Thoracic aorta (tissue), 2 donors: ENCODE measurements around the gene RRP15. TPM values are rescaled to one million over a fixed set of nuclear protein-coding genes. Genes with fewer than 3 reads are reported as not detected.

Experiments
- ATAC-seq: fragments of 150-250 bp; one replicate; pipeline ENCODE4 v1.8.0; 2017; ENCODE audit warnings: low read depth; ENCODE audit not compliant: insufficient number of reproducible peaks, low FRiP score
- DNase-seq: peaks from one replicate; pipeline ENCODE4 v3.0.0-alpha.2; 2020; ENCODE audit warnings: low spot score
- H3K27ac ChIP-seq, 2 donors: fragments of 200-600 bp; sonication (generic); 1 replicate in 1 of 2; 2 replicates in 1 of 2; pipeline ENCODE4 v1.5.1; 2016; ENCODE audit warnings: mild to moderate bottlenecking in 2 of 2, moderate library complexity in 2 of 2
- H3K27me3 ChIP-seq: fragments of 200-600 bp; sonication (generic); replicated peaks from 2 replicates; pipeline ENCODE4 v1.6.0; 2016; ENCODE audit warnings: mild to moderate bottlenecking; ENCODE audit not compliant: insufficient read depth
- H3K36me3 ChIP-seq: fragments of 200-600 bp; sonication (generic); one replicate; pipeline ENCODE4 v1.5.1; 2016
- H3K4me1 ChIP-seq, 2 donors: fragments of 200-600 bp; sonication (generic); 1 replicate in 1 of 2; 2 replicates in 1 of 2; pipeline versions ENCODE4 v1.5.1 to v1.6.0; 2016; ENCODE audit warnings: low read depth in 2 of 2, mild to moderate bottlenecking in 1 of 2; ENCODE audit not compliant: control insufficient read depth in 1 of 2
- H3K4me3 ChIP-seq: fragments of 200-600 bp; sonication (generic); 2 replicates; pipeline ENCODE4 v1.5.1; 2016; ENCODE audit warnings: mild to moderate bottlenecking
- H3K9me3 ChIP-seq: fragments of 200-600 bp; sonication (generic); 2 replicates; pipeline ENCODE4 v1.5.1; 2016
- total RNA-seq, 2 donors: library from RNA; depleted of rRNA; stranded (reverse); fragments of >200 nt; gene quantifications; one replicate each; pipeline versions ENCODE4 v1.1.0 to v1.2.3, GENCODE V29; 2016
- TF ChIP-seq, protein P1 (sequence below): fragments of 200-600 bp; sonication (generic); IDR thresholded peaks from one replicate; pipeline ENCODE4 v1.5.1; 2019; ENCODE audit warnings: antibody characterized with exemption

The RRP15 gene
- total RNA-seq, 2 donors from 2014 or later: 2.2 to 14.3 TPM

DNA sequence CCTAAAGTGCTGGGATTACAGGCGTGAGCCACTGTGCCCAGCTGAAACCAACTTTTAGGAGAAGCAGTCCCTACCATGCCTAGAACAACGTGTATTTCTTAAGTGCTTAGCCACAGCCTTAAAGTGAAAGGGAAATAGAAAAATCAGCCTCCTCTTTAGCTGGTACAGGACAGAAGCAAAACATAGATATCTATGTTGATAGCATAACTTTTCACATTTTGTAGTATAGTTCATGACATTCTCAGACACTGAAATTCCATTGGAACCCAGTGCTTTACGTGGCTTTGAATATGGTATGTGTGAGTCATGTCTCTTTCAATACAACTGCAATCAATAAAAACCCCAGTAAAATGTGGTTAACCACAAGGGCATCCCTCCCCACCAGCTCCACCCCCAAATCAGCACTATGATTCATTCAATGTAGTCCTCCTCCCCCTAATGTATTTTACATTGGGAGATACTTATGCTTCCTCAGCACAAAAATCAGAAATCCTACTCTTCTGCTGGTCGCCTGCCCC lies 92.1 kb downstream of the RRP15 start:
- no peak for ATAC-seq
- Histone ChIP-seq H3K27me3 (no peaks in the 10 kb centered on the region), H3K36me3 (no peaks in the 10 kb centered on the region), H3K4me1 (peaks cover 29 to 61% of the 10 kb centered on the region in 2 donors), H3K4me3 (no peak overlapping the region), H3K9me3 (no peaks in the 10 kb centered on the region), H3K27ac (no peak overlapping the region)
- DNase-seq: no peak
- TF ChIP-seq, protein P1, sequence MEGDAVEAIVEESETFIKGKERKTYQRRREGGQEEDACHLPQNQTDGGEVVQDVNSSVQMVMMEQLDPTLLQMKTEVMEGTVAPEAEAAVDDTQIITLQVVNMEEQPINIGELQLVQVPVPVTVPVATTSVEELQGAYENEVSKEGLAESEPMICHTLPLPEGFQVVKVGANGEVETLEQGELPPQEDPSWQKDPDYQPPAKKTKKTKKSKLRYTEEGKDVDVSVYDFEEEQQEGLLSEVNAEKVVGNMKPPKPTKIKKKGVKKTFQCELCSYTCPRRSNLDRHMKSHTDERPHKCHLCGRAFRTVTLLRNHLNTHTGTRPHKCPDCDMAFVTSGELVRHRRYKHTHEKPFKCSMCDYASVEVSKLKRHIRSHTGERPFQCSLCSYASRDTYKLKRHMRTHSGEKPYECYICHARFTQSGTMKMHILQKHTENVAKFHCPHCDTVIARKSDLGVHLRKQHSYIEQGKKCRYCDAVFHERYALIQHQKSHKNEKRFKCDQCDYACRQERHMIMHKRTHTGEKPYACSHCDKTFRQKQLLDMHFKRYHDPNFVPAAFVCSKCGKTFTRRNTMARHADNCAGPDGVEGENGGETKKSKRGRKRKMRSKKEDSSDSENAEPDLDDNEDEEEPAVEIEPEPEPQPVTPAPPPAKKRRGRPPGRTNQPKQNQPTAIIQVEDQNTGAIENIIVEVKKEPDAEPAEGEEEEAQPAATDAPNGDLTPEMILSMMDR: no peak

DNA sequence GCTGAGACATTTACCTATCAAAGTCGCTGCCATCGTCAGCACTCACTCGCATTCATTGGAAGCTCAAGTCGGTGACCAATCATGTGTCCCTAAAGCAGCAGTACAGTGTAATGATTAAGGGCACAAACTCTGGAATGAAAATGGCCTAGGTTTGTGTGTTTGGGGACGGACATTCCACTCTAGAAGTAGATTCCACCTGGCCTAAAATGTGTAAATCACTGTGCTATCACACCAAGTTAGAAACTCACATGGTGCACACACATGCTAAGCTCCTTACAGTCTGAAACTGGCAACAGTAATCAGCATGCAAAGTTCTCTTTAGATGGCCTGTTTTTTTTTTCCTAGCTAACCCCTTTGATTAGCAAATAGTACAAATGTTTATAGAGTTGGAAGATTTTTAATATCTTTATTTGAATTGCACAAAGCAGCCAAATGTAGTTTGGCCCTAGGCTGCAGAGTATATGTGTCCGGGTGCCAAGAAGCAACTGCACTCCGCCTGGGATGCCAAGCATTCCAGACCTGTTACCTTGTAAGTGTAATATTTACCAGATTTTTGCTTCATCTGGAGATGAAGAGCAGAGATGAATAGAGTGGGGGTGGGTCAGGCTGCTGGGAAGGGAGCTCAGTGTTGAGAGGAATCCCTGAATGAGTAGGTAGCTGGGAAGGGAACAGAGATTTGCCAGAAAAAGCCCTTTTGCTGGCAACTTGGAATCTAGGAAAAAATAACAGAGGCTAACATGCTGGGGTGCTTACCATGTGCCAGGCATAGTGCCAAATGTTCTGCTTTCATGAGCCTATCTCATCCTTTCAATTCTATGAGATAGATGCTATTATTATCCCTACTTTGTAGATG lies 95.3 kb downstream of the RRP15 start:
- Histone ChIP-seq H3K27ac (no peak overlapping the region), H3K36me3 (no peaks in the 10 kb centered on the region), H3K9me3 (no peaks in the 10 kb centered on the region), H3K4me3 (no peak overlapping the region), H3K4me1 (peaks cover 21 to 41% of the 10 kb centered on the region in 2 donors), H3K27me3 (no peaks in the 10 kb centered on the region)
- TF ChIP-seq, protein P1: no peak
- no peak for DNase-seq
- no peak for ATAC-seq

DNA sequence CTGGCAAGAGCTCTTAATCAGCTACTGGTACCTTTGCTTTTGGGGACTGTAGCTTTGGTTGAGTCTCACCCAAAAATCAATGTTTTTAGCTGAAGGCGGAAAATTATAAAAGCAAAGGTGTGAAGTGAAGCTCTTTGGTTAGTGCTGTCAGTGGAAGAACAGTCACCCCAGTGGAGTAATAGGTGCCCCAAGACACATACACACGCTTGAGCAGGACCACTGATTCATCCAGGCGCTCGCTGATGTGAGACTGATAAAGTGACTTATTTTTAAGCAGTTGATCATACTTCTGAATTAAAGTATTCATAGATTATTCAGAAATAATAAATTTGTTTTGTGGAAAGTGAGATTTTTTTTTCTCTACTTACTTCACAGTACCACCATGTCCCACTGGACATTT lies 97.2 kb downstream of the RRP15 start:
- H3K4me1 ChIP-seq: peaks cover 12 to 32% of the 10 kb centered on the region in 2 donors
- H3K27ac ChIP-seq: no peak overlapping the region
- no peaks in the 10 kb centered on the region for H3K9me3 ChIP-seq
- no peak for ATAC-seq
- H3K27me3 ChIP-seq: no peaks in the 10 kb centered on the region
- no peak for DNase-seq
- TF ChIP-seq, protein P1: no peak
- no peaks in the 10 kb centered on the region for H3K36me3 ChIP-seq
- no peak overlapping the region for H3K4me3 ChIP-seq

DNA sequence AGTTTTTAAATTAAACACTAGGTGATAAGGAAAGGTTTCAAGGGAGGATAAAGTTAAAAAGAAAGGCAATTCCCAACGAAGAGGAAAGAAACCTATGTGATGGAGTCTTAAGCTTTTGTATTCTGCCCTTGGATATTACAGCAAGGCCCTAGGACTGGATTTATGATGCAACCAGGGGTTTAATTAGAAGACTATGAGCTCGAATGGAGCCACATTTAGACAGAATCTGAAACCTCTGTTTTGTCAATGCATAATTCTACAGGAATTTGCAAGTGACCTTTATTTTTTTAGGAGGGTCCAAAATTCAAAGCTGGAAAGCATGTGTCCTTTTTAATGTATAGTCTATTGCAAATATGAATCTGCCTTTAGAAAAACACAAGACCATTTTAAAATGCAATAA lies 98.0 kb downstream of the RRP15 start:
- no peaks in the 10 kb centered on the region for H3K9me3 ChIP-seq
- H3K27me3 ChIP-seq: no peaks in the 10 kb centered on the region
- peaks cover 12 to 29% of the 10 kb centered on the region in 2 donors for H3K4me1 ChIP-seq
- H3K27ac ChIP-seq: no peak overlapping the region
- no peak overlapping the region for H3K4me3 ChIP-seq
- no peak for DNase-seq
- ATAC-seq: no peak
- TF ChIP-seq, protein P1: no peak
- no peaks in the 10 kb centered on the region for H3K36me3 ChIP-seq

DNA sequence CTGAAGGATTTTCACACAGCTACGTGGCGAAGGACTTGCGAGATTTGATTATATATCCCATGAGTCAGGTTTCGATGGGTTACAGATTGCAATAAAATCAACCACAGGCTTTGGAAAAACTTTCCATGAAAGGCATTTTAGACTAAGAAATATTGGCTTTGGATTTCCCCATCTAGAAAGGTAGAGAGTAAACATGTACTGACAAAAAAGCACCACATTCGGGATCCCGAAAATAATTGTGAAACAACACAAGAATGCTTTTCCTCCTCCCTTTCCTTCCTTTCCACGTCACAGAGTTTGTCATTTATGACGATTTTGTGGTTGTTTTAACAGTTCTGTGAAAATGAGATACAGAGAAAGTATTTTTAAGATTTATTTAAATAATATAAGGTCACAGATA lies 98.6 kb downstream of the RRP15 start:
- ATAC-seq: no peak
- no peak for DNase-seq

More for the DNA sequence above, 98.6 kb downstream of the RRP15 start:
- Histone ChIP-seq H3K27me3 (no peaks in the 10 kb centered on the region), H3K27ac (no peak overlapping the region), H3K36me3 (no peaks in the 10 kb centered on the region), H3K4me1 (peaks cover 12 to 29% of the 10 kb centered on the region in 2 donors), H3K4me3 (no peak overlapping the region), H3K9me3 (no peaks in the 10 kb centered on the region)
- TF ChIP-seq, protein P1: no peak
